SK-N-SH (cell line): ENCODE results near the gene RRP7A. TPM values are rescaled to one million over a fixed set of nuclear protein-coding genes. Genes with fewer than 3 reads are reported as not detected.

Experiments
- CTCF ChIA-PET: fragments of 300-600, 350-600 bp; formaldehyde crosslinking; extraction: SDS; loops from one replicate; lab custom pipeline; 2021; lab: Yijun Ruan, JAX
- POLR2A ChIA-PET: fragments of 350-600 bp; sonication (Branson Sonifier 250); formaldehyde crosslinking; extraction: SDS; loops from one replicate; lab custom pipeline; 2020; ENCODE audit warnings: antibody characterized with exemption, inconsistent platforms; lab: Yijun Ruan, JAX
- DNase-seq: peaks from one replicate; pipeline ENCODE4 v3.0.0; 2012
- H2AFZ ChIP-seq: fragments of 200-600 bp; sonication (generic); 2 replicates; pipeline ENCODE4 v1.8.1; 2016; ENCODE audit warnings: antibody characterized with exemption, mild to moderate bottlenecking, low read depth
- H3F3A ChIP-seq: fragments of 200-600 bp; sonication (generic); replicated peaks from 2 replicates; pipeline ENCODE3; 2016; ENCODE audit warnings: antibody characterized with exemption, mild to moderate bottlenecking; ENCODE audit not compliant: insufficient read depth
- H3K27ac ChIP-seq, 2 experiments: fragments of 200-500 bp in 1 of 2; fragments of 200-600 bp in 1 of 2; sonication (Bioruptor generic) in 1 of 2; sonication (generic), shearing (Covaris generic) in 1 of 2; 2 replicates each; pipeline versions ENCODE4 v1.5.1 to v1.6.1; 2014 to 2016; ENCODE audit warnings: low read depth in 2 of 2, inconsistent platforms in 1 of 2, low read length in 1 of 2, mild to moderate bottlenecking in 1 of 2, mixed read lengths in 1 of 2
- H3K27me3 ChIP-seq: fragments of 200-600 bp; sonication (generic), shearing (Covaris generic); 2 replicates; pipeline ENCODE4 v1.6.1; 2016; ENCODE audit warnings: mixed run types; ENCODE audit not compliant: insufficient read depth
- H3K36me3 ChIP-seq, 2 experiments: fragments of 200-500 bp in 1 of 2; fragments of 200-600 bp in 1 of 2; sonication (Bioruptor generic) in 1 of 2; sonication (generic) in 1 of 2; replicated peaks in 1 of 2; 2 replicates each; pipeline versions ENCODE3 to v1.5.1; 2014 to 2016; ENCODE audit warnings: low read length in 1 of 2, mild to moderate bottlenecking in 1 of 2; ENCODE audit not compliant: insufficient read depth in 2 of 2, control insufficient read depth in 1 of 2
- H3K4me1 ChIP-seq, 2 experiments: fragments of 200-500 bp in 1 of 2; fragments of 200-600 bp in 1 of 2; sonication (Bioruptor generic) in 1 of 2; sonication (generic), shearing (Covaris generic) in 1 of 2; 2 replicates each; pipeline versions ENCODE4 v1.5.1 to v1.6.1; 2014 to 2016; ENCODE audit warnings: low read depth in 1 of 2, low read length in 1 of 2, mixed run types in 1 of 2; ENCODE audit not compliant: insufficient read depth in 2 of 2, control insufficient read depth in 1 of 2
- H3K4me2 ChIP-seq: fragments of 200-600 bp; sonication (generic), shearing (Covaris generic); 2 replicates; pipeline ENCODE4 v1.6.1; 2017; ENCODE audit warnings: mixed run types
- H3K4me3 ChIP-seq, 2 experiments: fragments of 200-500 bp in 1 of 2; fragments of 200-600 bp in 1 of 2; sonication (Bioruptor generic) in 1 of 2; sonication (generic), shearing (Covaris generic) in 1 of 2; 2 replicates each; pipeline versions ENCODE4 v1.5.1 to v1.8.1; 2014 to 2016; ENCODE audit warnings: low read depth in 2 of 2, inconsistent platforms in 1 of 2, low read length in 1 of 2, mild to moderate bottlenecking in 1 of 2, mixed read lengths in 1 of 2, moderate library complexity in 1 of 2
- H3K79me2 ChIP-seq: fragments of 200-600 bp; sonication (generic); 2 replicates; pipeline ENCODE4 v1.8.1; 2017; ENCODE audit warnings: mild to moderate bottlenecking; ENCODE audit not compliant: insufficient read depth
- H3K9ac ChIP-seq: fragments of 200-600 bp; sonication (generic); 2 replicates; pipeline ENCODE4 v1.6.1; 2017; ENCODE audit warnings: mixed run types
- H3K9me2 ChIP-seq: fragments of 200-600 bp; sonication (generic); 2 replicates; pipeline ENCODE4 v1.6.1; 2017; ENCODE audit warnings: mixed run types
- H3K9me3 ChIP-seq: fragments of 200-600 bp; sonication (generic); 2 replicates; pipeline ENCODE4 v1.6.1; 2017; ENCODE audit warnings: mixed run types, mild to moderate bottlenecking, moderate library complexity
- H4K20me1 ChIP-seq: fragments of 200-600 bp; sonication (generic); 2 replicates; pipeline ENCODE4 v1.6.1; 2017; ENCODE audit warnings: mild to moderate bottlenecking, mixed run types; ENCODE audit not compliant: insufficient read depth
- EP300 ChIP-seq, 2 experiments: IDR thresholded peaks; 2 replicates each; pipeline versions ENCODE4 v1.4.0 to v1.6.1; 2012; ENCODE audit warnings: borderline replicate concordance in 1 of 2, low read depth in 1 of 2, low read length in 1 of 2
- EZH2phosphoT487 ChIP-seq: fragments of 200-600 bp; sonication (generic); IDR thresholded peaks from 2 replicates; pipeline ENCODE4 v1.6.1; 2017; ENCODE audit warnings: low read depth, mixed run types, mild to moderate bottlenecking, antibody characterized with exemption, moderate library complexity, borderline replicate concordance
- FOXM1 ChIP-seq: IDR thresholded peaks from 2 replicates; pipeline ENCODE4 v1.4.0; 2012; ENCODE audit warnings: low read depth, mild to moderate bottlenecking
- GABPA ChIP-seq: IDR thresholded peaks from 2 replicates; pipeline ENCODE4 v1.4.0; 2012; ENCODE audit warnings: low read depth, mild to moderate bottlenecking
- JUND ChIP-seq: IDR thresholded peaks from 2 replicates; pipeline ENCODE4 v1.4.0; 2012
- MEF2A ChIP-seq: IDR thresholded peaks from 2 replicates; pipeline ENCODE4 v1.4.0; 2012; ENCODE audit warnings: low read depth, borderline replicate concordance
- POLR2AphosphoS5 ChIP-seq: IDR thresholded peaks from 2 replicates; pipeline ENCODE4 v1.6.1; 2012; ENCODE audit warnings: low read depth, low read length
- RXRA ChIP-seq: IDR thresholded peaks from 2 replicates; pipeline ENCODE4 v1.4.0; 2012; ENCODE audit warnings: low read depth, mild to moderate bottlenecking, borderline replicate concordance
- SIN3A ChIP-seq: IDR thresholded peaks from 2 replicates; pipeline ENCODE4 v1.6.1; 2012; ENCODE audit warnings: low read depth, mild to moderate bottlenecking, low read length, moderate library complexity, borderline replicate concordance
- SMC3 ChIP-seq: IDR thresholded peaks from 2 replicates; pipeline ENCODE4 v1.6.1; 2012; ENCODE audit warnings: low read depth, low read length, improper control_type of control experiment
- TAF1 ChIP-seq: IDR thresholded peaks from 2 replicates; pipeline ENCODE4 v1.6.1; 2012; ENCODE audit warnings: low read depth, mild to moderate bottlenecking, low read length, moderate library complexity, borderline replicate concordance
- YY1 ChIP-seq: IDR thresholded peaks from 2 replicates; pipeline ENCODE4 v1.4.0; 2012; ENCODE audit warnings: low read depth, mild to moderate bottlenecking
- WGBS: methylation state at CpG from one replicate; pipeline ENCODE4 v1.1.6; 2017; ENCODE audit warnings: low lambda C conversion rate; 5-methylcytosine and 5-hydroxymethylcytosine counted together
- polyA plus RNA-seq, 3 experiments: library from polyadenylated mRNA; depleted of rRNA; stranded (reverse); fragments of >200 nt; gene quantifications; 2 replicates each; pipeline ENCODE4 v1.2.3, GENCODE V29; 2012
- TF ChIP-seq, protein P1 (sequence below): IDR thresholded peaks from 2 replicates; pipeline ENCODE4 v1.4.0; 2012; ENCODE audit warnings: low read depth, borderline replicate concordance
- TF ChIP-seq, protein P2 (sequence below): IDR thresholded peaks from 2 replicates; pipeline ENCODE4 v1.6.1; 2012; ENCODE audit warnings: mild to moderate bottlenecking, low read depth, low read length, moderate library complexity
- TF ChIP-seq, protein P3 (sequence below): IDR thresholded peaks from 2 replicates; pipeline ENCODE4; 2012
- TF ChIP-seq, protein P4 (sequence below): fragments of 150-350 bp; IDR thresholded peaks from 2 replicates; pipeline ENCODE4 v1.6.1; 2017; ENCODE audit warnings: antibody characterized with exemption, low read length, low read depth, borderline replicate concordance

Gene RRP7A
- polyA plus RNA-seq, 1 of the 3 experiments (the other 2 are of a cell fraction) = 17.6 TPM

DNA sequence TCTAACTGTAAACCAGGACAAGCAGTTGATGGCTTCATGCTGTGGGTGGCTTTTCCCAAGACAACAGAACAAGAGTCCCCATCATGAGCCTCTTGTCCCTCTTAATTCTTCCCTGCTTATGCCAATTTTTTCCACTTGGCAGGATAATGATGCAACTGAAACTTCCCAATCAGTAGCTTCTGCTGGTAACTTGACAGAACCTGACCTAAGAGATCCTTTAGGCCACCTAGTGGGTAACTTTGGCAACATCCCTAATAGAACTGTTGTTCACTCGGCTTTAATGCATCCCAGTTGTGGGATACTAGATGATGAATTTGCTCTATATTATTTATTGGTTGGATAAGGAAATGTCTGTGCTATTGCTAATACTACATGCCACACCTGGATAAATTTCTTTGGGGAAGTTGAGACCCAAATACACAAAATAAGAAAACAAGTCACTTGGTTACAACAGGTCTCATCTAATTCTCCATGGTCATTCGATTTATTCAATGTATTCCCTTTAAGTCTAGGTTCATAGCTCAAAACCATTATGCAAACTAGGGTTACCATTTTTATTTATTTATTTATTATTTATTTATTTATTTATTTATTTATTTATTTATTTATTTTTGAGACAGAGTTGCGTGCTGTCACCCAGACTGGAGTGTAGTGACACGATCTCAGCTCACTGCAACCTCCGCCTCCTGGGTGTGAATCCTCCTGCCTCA lies 46.0 kb downstream of the RRP7A start (continued):
- TF ChIP-seq JUND = no peak

DNA sequence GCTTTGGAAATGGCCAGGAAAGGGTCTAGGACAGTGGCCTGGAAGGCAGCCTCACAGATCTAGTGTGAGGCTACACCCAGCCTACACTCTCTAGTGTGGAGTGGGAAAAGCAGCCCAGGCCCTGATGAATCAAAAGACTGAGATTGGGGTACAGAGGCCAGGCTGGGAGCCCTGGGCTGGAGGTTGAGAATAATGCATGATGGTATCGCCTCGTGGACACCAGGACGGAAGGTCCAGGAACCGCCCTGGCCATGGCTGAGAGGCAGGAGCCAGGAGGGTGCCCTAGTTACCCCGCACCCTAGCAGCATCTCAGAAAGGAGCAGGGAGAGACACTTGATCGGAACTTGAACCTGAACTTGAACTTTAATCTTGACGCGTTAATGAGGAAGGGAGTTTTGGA lies 46.9 kb downstream of the RRP7A start:
- no peaks in the 10 kb centered on the region for H4K20me1 ChIP-seq
- H3K4me1 ChIP-seq = no peaks in the 10 kb centered on the region
- no peaks in the 10 kb centered on the region for H3K9me2 ChIP-seq
- no peak overlapping the region for H3K4me3 ChIP-seq
- no peak overlapping the region for H3K4me2 ChIP-seq
- no peaks in the 10 kb centered on the region for H3F3A ChIP-seq
- no peak overlapping the region for H3K9ac ChIP-seq
- WGBS = 80% methylated on average over 8 of the region's 8 CpGs
- no peak for DNase-seq
- H3K27me3 ChIP-seq = no peaks in the 10 kb centered on the region
- H3K36me3 ChIP-seq = no peaks in the 10 kb centered on the region
- ChIA-PET POLR2A (interaction anchor here (0.7 kb wide), 1 partner anchor 9 kb away, joined by 3 read pairs; no protein-coding TSS in a partner anchor), CTCF (interaction anchor here (0.9 to 2.6 kb wide), 7 partner anchors 10 to 303 kb away, joined by 3 to 17 read pairs (median 8); no protein-coding TSS in a partner anchor)
- no peaks in the 10 kb centered on the region for H3K9me3 ChIP-seq
- no peak overlapping the region for H2AFZ ChIP-seq
- H3K79me2 ChIP-seq = no peaks in the 10 kb centered on the region
- no peak overlapping the region for H3K27ac ChIP-seq
- no peak for TF ChIP-seq RXRA
- no peak for TF ChIP-seq EP300 (IDR thresholded peaks at IDR 0.05; ENCODE audit: borderline replicate concordance in 1 of 2, low read depth in 1 of 2, low read length in 1 of 2)
- no peak for TF ChIP-seq SIN3A
- no peak for TF ChIP-seq MEF2A
- TF ChIP-seq, protein P1, sequence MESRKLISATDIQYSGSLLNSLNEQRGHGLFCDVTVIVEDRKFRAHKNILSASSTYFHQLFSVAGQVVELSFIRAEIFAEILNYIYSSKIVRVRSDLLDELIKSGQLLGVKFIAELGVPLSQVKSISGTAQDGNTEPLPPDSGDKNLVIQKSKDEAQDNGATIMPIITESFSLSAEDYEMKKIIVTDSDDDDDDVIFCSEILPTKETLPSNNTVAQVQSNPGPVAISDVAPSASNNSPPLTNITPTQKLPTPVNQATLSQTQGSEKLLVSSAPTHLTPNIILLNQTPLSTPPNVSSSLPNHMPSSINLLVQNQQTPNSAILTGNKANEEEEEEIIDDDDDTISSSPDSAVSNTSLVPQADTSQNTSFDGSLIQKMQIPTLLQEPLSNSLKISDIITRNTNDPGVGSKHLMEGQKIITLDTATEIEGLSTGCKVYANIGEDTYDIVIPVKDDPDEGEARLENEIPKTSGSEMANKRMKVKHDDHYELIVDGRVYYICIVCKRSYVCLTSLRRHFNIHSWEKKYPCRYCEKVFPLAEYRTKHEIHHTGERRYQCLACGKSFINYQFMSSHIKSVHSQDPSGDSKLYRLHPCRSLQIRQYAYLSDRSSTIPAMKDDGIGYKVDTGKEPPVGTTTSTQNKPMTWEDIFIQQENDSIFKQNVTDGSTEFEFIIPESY = no peak
- no peak for TF ChIP-seq FOXM1
- TF ChIP-seq SMC3 = no peak
- no peak for TF ChIP-seq GABPA
- TF ChIP-seq EZH2phosphoT487 = no peak
- TF ChIP-seq, protein P2, sequence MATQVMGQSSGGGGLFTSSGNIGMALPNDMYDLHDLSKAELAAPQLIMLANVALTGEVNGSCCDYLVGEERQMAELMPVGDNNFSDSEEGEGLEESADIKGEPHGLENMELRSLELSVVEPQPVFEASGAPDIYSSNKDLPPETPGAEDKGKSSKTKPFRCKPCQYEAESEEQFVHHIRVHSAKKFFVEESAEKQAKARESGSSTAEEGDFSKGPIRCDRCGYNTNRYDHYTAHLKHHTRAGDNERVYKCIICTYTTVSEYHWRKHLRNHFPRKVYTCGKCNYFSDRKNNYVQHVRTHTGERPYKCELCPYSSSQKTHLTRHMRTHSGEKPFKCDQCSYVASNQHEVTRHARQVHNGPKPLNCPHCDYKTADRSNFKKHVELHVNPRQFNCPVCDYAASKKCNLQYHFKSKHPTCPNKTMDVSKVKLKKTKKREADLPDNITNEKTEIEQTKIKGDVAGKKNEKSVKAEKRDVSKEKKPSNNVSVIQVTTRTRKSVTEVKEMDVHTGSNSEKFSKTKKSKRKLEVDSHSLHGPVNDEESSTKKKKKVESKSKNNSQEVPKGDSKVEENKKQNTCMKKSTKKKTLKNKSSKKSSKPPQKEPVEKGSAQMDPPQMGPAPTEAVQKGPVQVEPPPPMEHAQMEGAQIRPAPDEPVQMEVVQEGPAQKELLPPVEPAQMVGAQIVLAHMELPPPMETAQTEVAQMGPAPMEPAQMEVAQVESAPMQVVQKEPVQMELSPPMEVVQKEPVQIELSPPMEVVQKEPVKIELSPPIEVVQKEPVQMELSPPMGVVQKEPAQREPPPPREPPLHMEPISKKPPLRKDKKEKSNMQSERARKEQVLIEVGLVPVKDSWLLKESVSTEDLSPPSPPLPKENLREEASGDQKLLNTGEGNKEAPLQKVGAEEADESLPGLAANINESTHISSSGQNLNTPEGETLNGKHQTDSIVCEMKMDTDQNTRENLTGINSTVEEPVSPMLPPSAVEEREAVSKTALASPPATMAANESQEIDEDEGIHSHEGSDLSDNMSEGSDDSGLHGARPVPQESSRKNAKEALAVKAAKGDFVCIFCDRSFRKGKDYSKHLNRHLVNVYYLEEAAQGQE = no peak
- TF ChIP-seq, protein P3, sequence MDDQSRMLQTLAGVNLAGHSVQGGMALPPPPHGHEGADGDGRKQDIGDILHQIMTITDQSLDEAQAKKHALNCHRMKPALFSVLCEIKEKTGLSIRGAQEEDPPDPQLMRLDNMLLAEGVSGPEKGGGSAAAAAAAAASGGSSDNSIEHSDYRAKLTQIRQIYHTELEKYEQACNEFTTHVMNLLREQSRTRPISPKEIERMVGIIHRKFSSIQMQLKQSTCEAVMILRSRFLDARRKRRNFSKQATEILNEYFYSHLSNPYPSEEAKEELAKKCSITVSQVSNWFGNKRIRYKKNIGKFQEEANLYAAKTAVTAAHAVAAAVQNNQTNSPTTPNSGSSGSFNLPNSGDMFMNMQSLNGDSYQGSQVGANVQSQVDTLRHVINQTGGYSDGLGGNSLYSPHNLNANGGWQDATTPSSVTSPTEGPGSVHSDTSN = no peak
- TF ChIP-seq TAF1 = no peak
- TF ChIP-seq YY1 = no peak
- TF ChIP-seq, protein P4, sequence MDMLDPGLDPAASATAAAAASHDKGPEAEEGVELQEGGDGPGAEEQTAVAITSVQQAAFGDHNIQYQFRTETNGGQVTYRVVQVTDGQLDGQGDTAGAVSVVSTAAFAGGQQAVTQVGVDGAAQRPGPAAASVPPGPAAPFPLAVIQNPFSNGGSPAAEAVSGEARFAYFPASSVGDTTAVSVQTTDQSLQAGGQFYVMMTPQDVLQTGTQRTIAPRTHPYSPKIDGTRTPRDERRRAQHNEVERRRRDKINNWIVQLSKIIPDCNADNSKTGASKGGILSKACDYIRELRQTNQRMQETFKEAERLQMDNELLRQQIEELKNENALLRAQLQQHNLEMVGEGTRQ = no peak
- TF ChIP-seq POLR2AphosphoS5 = no peak
